Measurements from ENCODE around the gene RPF1.

DNA sequence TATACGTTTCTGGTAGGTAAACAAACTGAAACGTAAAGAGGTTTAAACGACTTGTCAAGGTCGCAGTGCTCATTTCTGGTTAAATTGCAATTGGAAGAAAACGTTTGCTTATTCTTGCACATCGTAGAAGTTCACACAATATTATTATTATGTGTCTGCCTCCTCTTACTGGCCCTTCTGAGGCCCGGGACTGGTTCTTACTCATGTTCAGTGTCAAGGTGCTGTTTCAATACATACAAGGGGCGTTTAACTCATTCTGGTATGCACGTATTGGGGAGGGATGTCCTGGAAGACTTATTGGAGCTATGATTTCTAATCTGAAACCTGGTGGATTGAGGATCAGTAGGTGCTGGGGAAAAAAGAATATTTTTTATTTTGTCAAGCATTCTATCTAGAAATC, 932 bp downstream of the RPF1 start:
- TF ChIP-seq, protein P1, sequence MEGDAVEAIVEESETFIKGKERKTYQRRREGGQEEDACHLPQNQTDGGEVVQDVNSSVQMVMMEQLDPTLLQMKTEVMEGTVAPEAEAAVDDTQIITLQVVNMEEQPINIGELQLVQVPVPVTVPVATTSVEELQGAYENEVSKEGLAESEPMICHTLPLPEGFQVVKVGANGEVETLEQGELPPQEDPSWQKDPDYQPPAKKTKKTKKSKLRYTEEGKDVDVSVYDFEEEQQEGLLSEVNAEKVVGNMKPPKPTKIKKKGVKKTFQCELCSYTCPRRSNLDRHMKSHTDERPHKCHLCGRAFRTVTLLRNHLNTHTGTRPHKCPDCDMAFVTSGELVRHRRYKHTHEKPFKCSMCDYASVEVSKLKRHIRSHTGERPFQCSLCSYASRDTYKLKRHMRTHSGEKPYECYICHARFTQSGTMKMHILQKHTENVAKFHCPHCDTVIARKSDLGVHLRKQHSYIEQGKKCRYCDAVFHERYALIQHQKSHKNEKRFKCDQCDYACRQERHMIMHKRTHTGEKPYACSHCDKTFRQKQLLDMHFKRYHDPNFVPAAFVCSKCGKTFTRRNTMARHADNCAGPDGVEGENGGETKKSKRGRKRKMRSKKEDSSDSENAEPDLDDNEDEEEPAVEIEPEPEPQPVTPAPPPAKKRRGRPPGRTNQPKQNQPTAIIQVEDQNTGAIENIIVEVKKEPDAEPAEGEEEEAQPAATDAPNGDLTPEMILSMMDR (IDR thresholded peaks at IDR 0.05) = no peak
- TF ChIP-seq POLR2AphosphoS5 (IDR thresholded peaks at IDR 0.05) (no peak), POLR2A (IDR thresholded peaks at IDR 0.05) (no peak), EP300 (IDR thresholded peaks at IDR 0.05) (no peak)
